HG02571 (cell line): ENCODE results near the gene EMID1.
"Not testable (repeated sequence)": the region's sequence is repeated elsewhere in the genome, so short reads cannot be mapped to it uniquely, and the experiment has no call there.

Experiments used
- ATAC-seq: cut with Tn5 transposase; IDR thresholded peaks from one replicate; pipeline ENCODE4 v1.9.1; 2021; ENCODE audit warnings: mild to moderate bottlenecking, moderate library complexity; ENCODE audit not compliant: unreplicated experiment

Gene EMID1

GRCh38 chr22:29209624-29209929 is 3.9 kb downstream of the EMID1 start:
- no peak for ATAC-seq

GRCh38 chr22:29211066-29211465 is 5.4 kb downstream of the EMID1 start:
- no peak for ATAC-seq

GRCh38 chr22:29211466-29211865 is 5.8 kb downstream of the EMID1 start:
- no peak for ATAC-seq

GRCh38 chr22:29212743-29213142 is 7.0 kb downstream of the EMID1 start:
- no peak for ATAC-seq

- no peak for ATAC-seq
Measured at GRCh38 chr22:29213493-29213892, 7.8 kb downstream of the EMID1 start.

- ATAC-seq, result no peak
Measured at GRCh38 chr22:29214232-29214631, 8.5 kb downstream of the EMID1 start.

- ATAC-seq, result no peak
Measured at GRCh38 chr22:29215012-29215860, 9.5 kb downstream of the EMID1 start.

- ATAC-seq, result no peak
Measured at GRCh38 chr22:29216011-29216872, 10.5 kb downstream of the EMID1 start.

- no peak for ATAC-seq
Measured at GRCh38 chr22:29216873-29217666, 11.4 kb downstream of the EMID1 start.

- ATAC-seq, result no peak
Measured at GRCh38 chr22:29217827-29218757, 12.4 kb downstream of the EMID1 start.

GRCh38 chr22:29218758-29219408 is 13.2 kb downstream of the EMID1 start:
- ATAC-seq, result no peak

- ATAC-seq, result not testable (repeated sequence)
Measured at GRCh38 chr22:29219409-29219782, 13.7 kb downstream of the EMID1 start.

GRCh38 chr22:29219881-29220670 is 14.4 kb downstream of the EMID1 start:
- ATAC-seq, result no peak

- ATAC-seq, result no peak
Measured at GRCh38 chr22:29224121-29224858, 18.6 kb downstream of the EMID1 start.

- ATAC-seq, result no peak
Measured at GRCh38 chr22:29224859-29225410, 19.2 kb downstream of the EMID1 start.

GRCh38 chr22:29225422-29226090 is 19.9 kb downstream of the EMID1 start:
- ATAC-seq, result no peak

- no peak for ATAC-seq
Measured at GRCh38 chr22:29226351-29226981, 20.8 kb downstream of the EMID1 start.
